Measurements from ENCODE around the gene PRAME.

DNA sequence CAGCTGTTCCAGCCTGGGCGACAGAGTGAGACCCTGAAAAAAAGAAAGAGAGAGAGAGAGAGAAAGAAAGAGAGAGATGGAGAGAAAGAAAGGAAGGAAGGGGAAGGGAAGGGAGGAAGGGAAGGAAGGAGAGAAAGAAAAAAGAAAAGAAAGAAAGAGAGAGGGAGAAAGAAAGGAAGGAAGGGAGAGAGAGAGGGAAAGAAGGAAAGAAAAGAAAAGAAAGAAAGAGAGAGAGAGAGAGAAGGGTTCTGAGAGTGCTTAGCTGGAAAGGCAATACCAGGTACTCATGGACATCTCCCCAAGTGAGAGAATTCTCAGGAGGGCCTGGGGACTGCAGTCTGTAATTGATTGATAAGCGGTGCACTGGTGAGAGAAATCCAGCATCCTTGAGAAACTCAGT lies 12.8 kb upstream of the PRAME start:
- TF ChIP-seq, protein P1, sequence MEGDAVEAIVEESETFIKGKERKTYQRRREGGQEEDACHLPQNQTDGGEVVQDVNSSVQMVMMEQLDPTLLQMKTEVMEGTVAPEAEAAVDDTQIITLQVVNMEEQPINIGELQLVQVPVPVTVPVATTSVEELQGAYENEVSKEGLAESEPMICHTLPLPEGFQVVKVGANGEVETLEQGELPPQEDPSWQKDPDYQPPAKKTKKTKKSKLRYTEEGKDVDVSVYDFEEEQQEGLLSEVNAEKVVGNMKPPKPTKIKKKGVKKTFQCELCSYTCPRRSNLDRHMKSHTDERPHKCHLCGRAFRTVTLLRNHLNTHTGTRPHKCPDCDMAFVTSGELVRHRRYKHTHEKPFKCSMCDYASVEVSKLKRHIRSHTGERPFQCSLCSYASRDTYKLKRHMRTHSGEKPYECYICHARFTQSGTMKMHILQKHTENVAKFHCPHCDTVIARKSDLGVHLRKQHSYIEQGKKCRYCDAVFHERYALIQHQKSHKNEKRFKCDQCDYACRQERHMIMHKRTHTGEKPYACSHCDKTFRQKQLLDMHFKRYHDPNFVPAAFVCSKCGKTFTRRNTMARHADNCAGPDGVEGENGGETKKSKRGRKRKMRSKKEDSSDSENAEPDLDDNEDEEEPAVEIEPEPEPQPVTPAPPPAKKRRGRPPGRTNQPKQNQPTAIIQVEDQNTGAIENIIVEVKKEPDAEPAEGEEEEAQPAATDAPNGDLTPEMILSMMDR (IDR thresholded peaks at IDR 0.05; ENCODE audit: insufficient read depth, low read length, poor library complexity, severe bottlenecking): no peak
- TF ChIP-seq EZH2phosphoT487 (conservative IDR thresholded peaks at IDR 0.05; ENCODE audit: low read length): no peak
